NT2/D1 (cell line): ENCODE data around the gene INPP4B.

Source experiments
- SUZ12 ChIP-seq: IDR thresholded peaks from 2 replicates; pipeline ENCODE4 v1.6.1; 2011; ENCODE audit not compliant: insufficient read length, insufficient read depth; ENCODE audit errors: extremely low read depth
- YY1 ChIP-seq: IDR thresholded peaks from 2 replicates; pipeline ENCODE4 v1.6.1; 2011; ENCODE audit not compliant: insufficient read length, insufficient read depth
- ZNF274 ChIP-seq: IDR thresholded peaks from 2 replicates; pipeline ENCODE4 v1.6.1; 2011; ENCODE audit warnings: mild to moderate bottlenecking, low read depth, low read length

DNA sequence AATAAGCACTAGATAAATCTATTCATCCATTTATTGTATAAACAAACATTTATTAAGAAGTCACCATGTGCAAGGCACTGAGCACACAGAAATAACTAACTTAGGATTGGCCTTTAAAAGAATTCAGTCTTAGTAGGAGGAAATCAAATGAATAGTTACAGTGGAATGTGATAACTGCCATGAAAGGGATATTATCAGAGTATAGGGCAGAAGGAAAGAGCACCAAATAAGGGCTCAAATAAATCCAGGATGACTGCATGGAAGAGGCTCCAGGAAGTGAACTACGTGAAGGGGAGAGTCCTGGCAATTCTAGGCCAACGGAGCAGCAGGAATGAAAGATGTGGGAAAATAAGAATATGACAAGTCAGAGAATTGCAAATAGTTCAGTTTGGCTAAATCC, 406.0 kb downstream of the INPP4B start:
- no peak for TF ChIP-seq SUZ12
- no peak for TF ChIP-seq ZNF274
- TF ChIP-seq YY1, result no peak
